Endothelial cell of umbilical vein (primary cell): ENCODE measurements around the gene CAP2. TPM values are rescaled to one million over a fixed set of nuclear protein-coding genes. Genes with fewer than 3 reads are reported as not detected.

Experiments
- BruUV-seq: library from RNA; stranded (reverse); fragments of 400-500 nt; replicated peaks from 2 replicates; lab custom pipeline; 2021; lab: Mats Ljungman, UMichigan
- CTCF ChIA-PET: fragments of 300-600, 350-600 bp; sonication (Branson Sonifier 250); formaldehyde crosslinking; loops from one replicate; lab custom pipeline; 2021; ENCODE audit warnings: antibody characterized with exemption, inconsistent platforms; lab: Charles Lee
- POLR2A ChIA-PET: fragments of 300-600, 350-600 bp; sonication (Branson Sonifier 250); formaldehyde crosslinking; loops from one replicate; lab custom pipeline; 2021; ENCODE audit warnings: antibody characterized with exemption, inconsistent platforms; lab: Charles Lee
- DNase-seq: peaks from one replicate; pipeline ENCODE4 v3.0.0-alpha.2; 2011; ENCODE audit warnings: low read depth, low spot score
- FAIRE-seq: peaks from 2 replicates; lab custom pipeline; 2011; peaks lifted over from hg19 to GRCh38; lab: Jason Lieb, UNC
- H2AFZ ChIP-seq: 2 replicates; pipeline ENCODE4 v1.6.0; 2012; ENCODE audit warnings: low read depth, low read length, control low read depth, inconsistent platforms
- H3K27ac ChIP-seq: 2 replicates; pipeline ENCODE4 v1.5.1; 2011; ENCODE audit warnings: low read depth, mild to moderate bottlenecking, control low read depth, low read length, moderate library complexity; ENCODE audit not compliant: insufficient read depth
- H3K27me3 ChIP-seq, 2 experiments: 2 replicates each; pipeline versions ENCODE4 v1.6.0 to v1.6.1; 2011; ENCODE audit warnings: low read length in 2 of 2, mixed read lengths in 1 of 2; ENCODE audit not compliant: control insufficient read depth in 2 of 2, insufficient read depth in 2 of 2
- H3K36me3 ChIP-seq, 2 experiments: 2 replicates in 1 of 2; 3 replicates in 1 of 2; pipeline ENCODE4 v1.5.1; 2011; ENCODE audit warnings: low read length in 2 of 2, mild to moderate bottlenecking in 1 of 2, moderate library complexity in 1 of 2; ENCODE audit not compliant: control insufficient read depth in 2 of 2, insufficient read depth in 2 of 2; ENCODE audit errors: extremely low read depth in 1 of 2
- H3K4me1 ChIP-seq: 3 replicates; pipeline ENCODE4 v1.5.1; 2011; ENCODE audit warnings: mild to moderate bottlenecking, low read length; ENCODE audit not compliant: control insufficient read depth, insufficient read depth; ENCODE audit errors: extremely low read depth
- H3K4me2 ChIP-seq: 2 replicates; pipeline ENCODE4 v1.6.1; 2011; ENCODE audit warnings: low read length, control low read depth, mixed read lengths; ENCODE audit not compliant: insufficient read depth
- H3K4me3 ChIP-seq, 3 experiments: fragments of 200-600 bp in 1 of 3; sonication (generic), shearing (Covaris generic) in 1 of 3; replicated peaks in 1 of 3; 2 replicates each; pipeline ENCODE4 v1.5.1; 2011 to 2016; ENCODE audit warnings: control low read depth in 3 of 3, low read length in 3 of 3, mild to moderate bottlenecking in 2 of 3, inconsistent platforms in 1 of 3, low read depth in 1 of 3, moderate library complexity in 1 of 3; ENCODE audit not compliant: insufficient read depth in 1 of 3
- H3K79me2 ChIP-seq: 2 replicates; pipeline ENCODE4 v1.6.0; 2012; ENCODE audit warnings: low read length, inconsistent platforms; ENCODE audit not compliant: control insufficient read depth, insufficient read depth
- H3K9ac ChIP-seq: replicated peaks from 2 replicates; pipeline ENCODE3; 2011; ENCODE audit warnings: low read length, control low read depth; ENCODE audit not compliant: insufficient read depth; ENCODE audit errors: extremely low read depth
- H3K9me1 ChIP-seq: replicated peaks from 3 replicates; pipeline ENCODE4 v1.6.0; 2011; ENCODE audit warnings: mild to moderate bottlenecking, low read length; ENCODE audit not compliant: control insufficient read depth, insufficient read depth; ENCODE audit errors: extremely low read depth
- H3K9me3 ChIP-seq: replicated peaks from 2 replicates; pipeline ENCODE4 v1.5.1; 2012; ENCODE audit warnings: low read length, inconsistent platforms; ENCODE audit not compliant: control insufficient read depth, insufficient read depth
- H4K20me1 ChIP-seq: replicated peaks from 2 replicates; pipeline ENCODE3; 2011; ENCODE audit warnings: mild to moderate bottlenecking, low read length; ENCODE audit not compliant: control insufficient read depth, insufficient read depth; ENCODE audit errors: extremely low read depth
- CTCF ChIP-seq, 2 donors: IDR thresholded peaks; 1 replicate in 1 of 2; 2 replicates in 1 of 2; pipeline ENCODE4 v1.5.1; 2011; ENCODE audit warnings: low read length in 2 of 2, mild to moderate bottlenecking in 2 of 2, moderate library complexity in 2 of 2, control low read depth in 1 of 2, inconsistent platforms in 1 of 2, low read depth in 1 of 2; ENCODE audit not compliant: insufficient read depth in 1 of 2; ENCODE audit errors: extremely low read depth in 1 of 2
- EZH2 ChIP-seq: IDR thresholded peaks from 2 replicates; pipeline ENCODE4 v1.6.1; 2012; ENCODE audit warnings: borderline replicate concordance, low read depth, mild to moderate bottlenecking, moderate library complexity, low read length, inconsistent platforms; ENCODE audit not compliant: severe bottlenecking
- FOS ChIP-seq: IDR thresholded peaks from 2 replicates; pipeline ENCODE4 v1.6.1; 2011; ENCODE audit warnings: mild to moderate bottlenecking, low read length, moderate library complexity, borderline replicate concordance; ENCODE audit not compliant: insufficient read depth
- GATA2 ChIP-seq: IDR thresholded peaks from 2 replicates; pipeline ENCODE4 v1.7.0; 2011; ENCODE audit warnings: low read depth, mild to moderate bottlenecking, moderate library complexity, mixed read lengths, low read length; ENCODE audit not compliant: insufficient read length, insufficient read depth
- JUN ChIP-seq: IDR thresholded peaks from 2 replicates; pipeline ENCODE4 v1.6.1; 2011; ENCODE audit warnings: borderline replicate concordance, low read depth; ENCODE audit not compliant: insufficient read length, insufficient read depth
- MAX ChIP-seq: IDR thresholded peaks from 2 replicates; pipeline ENCODE4 v1.6.1; 2011; ENCODE audit not compliant: insufficient read depth, insufficient read length
- MYC ChIP-seq: IDR thresholded peaks from one replicate; pipeline ENCODE4 v1.6.1; 2011; ENCODE audit warnings: mild to moderate bottlenecking, low read depth, low read length
- POLR2A ChIP-seq: IDR thresholded peaks from 2 replicates; pipeline ENCODE4 v1.6.1; 2012; ENCODE audit warnings: low read depth, mild to moderate bottlenecking, control low read depth, low read length
- POLR2AphosphoS5 ChIP-seq: IDR thresholded peaks from 2 replicates; pipeline ENCODE4 v1.6.1; 2012; ENCODE audit warnings: low read depth, mild to moderate bottlenecking, control low read depth, low read length, moderate library complexity; ENCODE audit not compliant: insufficient read depth
- dilution Hi-C: fragments of 300-500 bp; cut with MboI; formaldehyde crosslinking; loops from one replicate; pipeline ENCODE4 v1.15.0; 2019; ENCODE audit warnings: low sequenced_read_pairs; ENCODE audit not compliant: extremely low pct_ligation_motif_present
- intact Hi-C: fragments of 100-400 bp; cut with micrococcal nuclease; formaldehyde crosslinking; loops from one replicate; pipeline ENCODE4 v1.10.0; 2022
- polyA plus RNA-seq, 4 experiments: library from polyadenylated mRNA; depleted of rRNA in 3 of 4; stranded (reverse) in 3 of 4; unstranded in 1 of 4; fragments of >200 nt; gene quantifications; 2 replicates each; pipeline versions ENCODE4 v1.2.1 to v1.2.3, GENCODE V29; 2011 to 2012; ENCODE audit warnings: missing spikeins in 1 of 4
- total RNA-seq: library from RNA; stranded (reverse); gene quantifications from 2 replicates; pipeline ENCODE4 v1.2.3, GENCODE V29; 2021

The CAP2 gene
- total and polyA plus RNA-seq, 2 donors (not counting 3 experiments of a cell fraction or from before 2014, with no cell fraction given), result 12.2 to 21.3 TPM

GRCh38 chr6:17599877-17600526 is 206.6 kb downstream of the CAP2 start, which contains the start of gene FAM8A1:
FAM8A1 (plus strand) TSS chr6:17600302; CDS start chr6:17600410, 108 bp downstream.
- dilution Hi-C loops, result no loop called here
- H3K27me3 ChIP-seq, result no peaks in the 10 kb centered on the region
- no peaks in the 10 kb centered on the region for H4K20me1 ChIP-seq
- FAIRE-seq (peak; percentile 79), DNase-seq (peak; percentile 84)
- POLR2A ChIA-PET, result interaction anchor here (0.6 to 1.3 kb wide), 4 partner anchors 102 to 555 kb away, joined by 3 to 5 read pairs (median 4); partner anchors contain the start of genes NUP153 and TPMT
- peak within 1 kb of the TSS; percentile 99 for H2AFZ ChIP-seq
- TF ChIP-seq GATA2 (no peak), MAX (no peak), MYC (no peak), POLR2AphosphoS5 (peak; percentile 74), JUN (no peak), EZH2 (no peak), CTCF (IDR thresholded peaks at IDR 0.05; ENCODE audit: extremely low read depth in 1 of 2, insufficient read depth in 1 of 2, low read depth in 1 of 2, low read length in 2 of 2) (peak in 1 of 2 donors; percentile 69), FOS (no peak), POLR2A (peak; percentile 62)
- H3K4me2 ChIP-seq, result peak within 1 kb of the TSS; percentile 66
- H3K79me2 ChIP-seq, result no peaks in the 10 kb centered on the region
- BruUV-seq, result TSS peak; percentile 57
- no peaks in the 10 kb centered on the region for H3K9me3 ChIP-seq
- no peaks in the 10 kb centered on the region for H3K9me1 ChIP-seq
- peak within 1 kb of the TSS; percentile 84 for H3K27ac ChIP-seq
- intact Hi-C loops, result loop anchor here (1.0 to 5.0 kb wide), 2 partner anchors 106 to 202 kb away; partner anchors contain the start of gene NUP153
- CTCF ChIA-PET, result interaction anchor here (0.6 to 1.9 kb wide), 8 partner anchors 10 to 409 kb away, joined by 3 to 17 read pairs (median 4); no protein-coding TSS in a partner anchor
- peak within 1 kb of the TSS; percentile 42 to 94 (median 91) for H3K4me3 ChIP-seq
- H3K36me3 ChIP-seq, result no peaks in the 10 kb centered on the region
- peak within 1 kb of the TSS; percentile 83 for H3K9ac ChIP-seq
- H3K4me1 ChIP-seq, result peaks cover 5% of the 10 kb centered on the region
